ENCODE data around the gene PHKA2. TPM values are rescaled to one million over a fixed set of nuclear protein-coding genes. Genes with fewer than 3 reads are reported as not detected.
"Not testable (repeated sequence)": the region's sequence is repeated elsewhere in the genome, so short reads cannot be mapped to it uniquely, and the experiment has no call there.

PHKA2 gene
- total RNA-seq, 2 donors from 2014 or later = 29.3 to 55.8 TPM

GRCh38 chrX:18856645-18856997 lies 127.3 kb downstream of the PHKA2 start:
- no peak for DNase-seq (ENCODE audit: low spot score)
- Histone ChIP-seq H3K9me3 (no peaks in the 10 kb centered on the region), H3K4me3 (no peak overlapping the region), H3K36me3 (no peaks in the 10 kb centered on the region), H3K27ac (no peak overlapping the region), H3K4me1 (replicated peaks) (no peaks in the 10 kb centered on the region), H3K27me3 (replicated peaks; ENCODE audit: insufficient read depth) (no peaks in the 10 kb centered on the region)
- TF ChIP-seq POLR2A (IDR thresholded peaks at IDR 0.05) (no peak), CTCF (IDR thresholded peaks at IDR 0.05) (no peak), POLR2AphosphoS5 (IDR thresholded peaks at IDR 0.05) (no peak)
- intact Hi-C loops (cut with DNase I) = no loop called here
- WGBS = 58% methylated on average over 1 of the region's 1 CpG

GRCh38 chrX:18855919-18856644 lies 127.8 kb downstream of the PHKA2 start:
- intact Hi-C loops (cut with DNase I) = no loop called here
- no peak for TF ChIP-seq CTCF (IDR thresholded peaks at IDR 0.05)
- no peak for TF ChIP-seq POLR2AphosphoS5 (IDR thresholded peaks at IDR 0.05)
- no peak for TF ChIP-seq POLR2A (IDR thresholded peaks at IDR 0.05)
- Histone ChIP-seq H3K9me3 (no peaks in the 10 kb centered on the region), H3K27me3 (replicated peaks; ENCODE audit: insufficient read depth) (no peaks in the 10 kb centered on the region), H3K27ac (no peak overlapping the region), H3K4me3 (no peak overlapping the region), H3K4me1 (replicated peaks) (no peaks in the 10 kb centered on the region), H3K36me3 (no peaks in the 10 kb centered on the region)
- WGBS = 73% methylated on average over 1 of the region's 1 CpG
- DNase-seq (ENCODE audit: low spot score) = no peak

- WGBS = 58% methylated on average over 3 of the region's 3 CpGs
- DNase-seq (ENCODE audit: low spot score); intact Hi-C loops (cut with DNase I): not testable (repeated sequence)
These were observed 136.0 kb downstream of the PHKA2 start for GRCh38 chrX:18847901-18848300.

More at GRCh38 chrX:18847901-18848300, 136.0 kb downstream of the PHKA2 start:
- H3K36me3 ChIP-seq; H3K4me1 ChIP-seq (replicated peaks); H3K27me3 ChIP-seq (replicated peaks; ENCODE audit: insufficient read depth); H3K27ac ChIP-seq; H3K9me3 ChIP-seq; H3K4me3 ChIP-seq: not testable (repeated sequence)

Small RNA genes within 50 kb of the gene (small RNA-seq; reads per million reads assigned to genes)
- 0 reads per million in 2 donors for gene RN7SL48P

Other genes with a start within 250 kb of the PHKA2 start
- 1 to 10 TPM; 5.2 to 6.0 TPM for gene ADGRG2, start 138.4 kb upstream of the PHKA2 start, total RNA-seq